ENCODE measurements around the gene SORBS1.

SORBS1 gene

DNA sequence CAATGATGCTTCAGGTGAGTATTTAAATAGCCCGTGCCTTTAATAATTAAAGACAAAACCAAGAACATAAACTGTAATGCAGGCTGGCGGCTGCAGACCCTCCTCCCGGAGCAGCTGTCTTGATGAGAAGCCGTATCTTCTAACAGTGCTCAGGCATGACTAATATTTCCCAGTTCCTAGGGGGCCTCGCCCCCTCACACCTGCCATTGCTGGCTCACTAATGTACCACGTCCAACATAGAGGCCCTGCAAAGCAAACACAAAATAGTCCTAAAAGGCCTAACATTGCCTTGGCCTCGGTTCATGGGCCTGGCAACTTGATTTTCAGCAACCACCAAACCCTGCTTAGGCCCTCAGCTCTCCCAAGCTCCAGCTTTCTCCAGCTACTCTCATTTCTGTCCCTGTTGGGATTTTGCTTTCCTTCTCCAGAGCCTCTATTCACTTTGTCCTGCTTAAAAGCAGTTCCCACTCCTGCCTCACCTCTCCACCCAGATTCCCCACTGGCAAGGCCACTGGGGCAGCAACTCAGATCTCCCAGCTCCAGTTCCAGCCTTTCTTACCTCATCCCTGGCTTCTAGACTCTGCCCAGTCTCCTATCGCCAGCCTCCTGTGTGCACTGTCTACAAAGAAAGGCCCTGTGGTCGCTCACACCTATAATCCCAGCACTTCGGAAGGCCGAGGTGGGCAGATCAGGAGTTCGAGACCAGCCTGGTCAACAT, 16.2 kb downstream of the SORBS1 start:
- CTCF ChIA-PET, result interaction anchor here (0.8 to 1.4 kb wide), 2 partner anchors 9 to 16 kb away, joined by 3 read pairs; no protein-coding TSS in a partner anchor
- no peak for DNase-seq (ENCODE audit: extremely low spot score)
- TF ChIP-seq, protein P1, sequence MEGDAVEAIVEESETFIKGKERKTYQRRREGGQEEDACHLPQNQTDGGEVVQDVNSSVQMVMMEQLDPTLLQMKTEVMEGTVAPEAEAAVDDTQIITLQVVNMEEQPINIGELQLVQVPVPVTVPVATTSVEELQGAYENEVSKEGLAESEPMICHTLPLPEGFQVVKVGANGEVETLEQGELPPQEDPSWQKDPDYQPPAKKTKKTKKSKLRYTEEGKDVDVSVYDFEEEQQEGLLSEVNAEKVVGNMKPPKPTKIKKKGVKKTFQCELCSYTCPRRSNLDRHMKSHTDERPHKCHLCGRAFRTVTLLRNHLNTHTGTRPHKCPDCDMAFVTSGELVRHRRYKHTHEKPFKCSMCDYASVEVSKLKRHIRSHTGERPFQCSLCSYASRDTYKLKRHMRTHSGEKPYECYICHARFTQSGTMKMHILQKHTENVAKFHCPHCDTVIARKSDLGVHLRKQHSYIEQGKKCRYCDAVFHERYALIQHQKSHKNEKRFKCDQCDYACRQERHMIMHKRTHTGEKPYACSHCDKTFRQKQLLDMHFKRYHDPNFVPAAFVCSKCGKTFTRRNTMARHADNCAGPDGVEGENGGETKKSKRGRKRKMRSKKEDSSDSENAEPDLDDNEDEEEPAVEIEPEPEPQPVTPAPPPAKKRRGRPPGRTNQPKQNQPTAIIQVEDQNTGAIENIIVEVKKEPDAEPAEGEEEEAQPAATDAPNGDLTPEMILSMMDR (IDR thresholded peaks at IDR 0.05; ENCODE audit: control extremely low read depth, extremely low read depth, low read depth, missing control alignments), result no peak
- POLR2A ChIA-PET, result no interaction called here

DNA sequence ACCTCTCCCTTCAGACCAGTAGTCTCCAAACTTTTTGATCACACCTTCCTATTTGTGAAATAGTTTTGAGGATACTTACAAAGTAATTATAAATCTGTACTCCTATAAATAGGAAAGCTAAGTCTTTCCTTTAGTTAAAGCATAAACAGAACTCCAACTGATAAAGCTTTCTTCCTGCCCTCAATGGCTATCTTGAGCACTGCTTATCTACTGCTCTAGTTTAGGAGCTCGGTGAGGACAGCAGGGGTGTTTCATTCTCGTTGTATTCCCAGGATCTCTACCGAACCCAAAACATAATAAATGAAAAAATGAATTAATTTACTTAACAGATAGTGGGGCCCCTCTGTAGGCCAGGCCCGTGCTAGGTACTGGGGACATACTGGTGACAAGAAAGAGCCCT, 17.7 kb downstream of the SORBS1 start:
- DNase-seq (ENCODE audit: extremely low spot score), result no peak
- POLR2A ChIA-PET, result no interaction called here
- CTCF ChIA-PET, result interaction anchor here (1.1 kb wide), 1 partner anchor 17 kb away, joined by 3 read pairs; the partner anchor contains the start of gene SORBS1
- TF ChIP-seq, protein P1 (IDR thresholded peaks at IDR 0.05; ENCODE audit: control extremely low read depth, extremely low read depth, low read depth, missing control alignments), result no peak

DNA sequence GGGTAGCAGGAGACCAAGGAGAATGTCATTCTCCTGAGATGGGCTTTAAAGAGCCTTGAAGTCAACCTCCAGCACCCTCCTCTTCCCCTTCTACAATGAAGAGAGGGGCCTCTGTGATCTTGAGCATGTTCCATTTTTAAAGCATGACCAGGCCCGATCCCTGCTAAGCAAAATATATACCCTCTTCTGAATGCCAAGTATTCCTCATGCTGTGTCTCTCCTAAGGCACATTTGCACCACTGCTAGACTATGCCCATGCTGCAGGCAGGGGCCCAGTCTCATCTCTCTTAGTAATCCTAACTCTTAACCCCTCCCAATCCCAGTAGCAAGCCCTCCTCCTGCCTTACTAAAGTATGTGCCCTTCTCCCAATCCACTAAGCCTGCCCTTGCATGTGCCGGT, 18.4 kb downstream of the SORBS1 start:
- TF ChIP-seq, protein P1 (IDR thresholded peaks at IDR 0.05; ENCODE audit: control extremely low read depth, extremely low read depth, low read depth, missing control alignments), result no peak
- CTCF ChIA-PET, result interaction anchor here (1.1 kb wide), 1 partner anchor 18 kb away, joined by 3 read pairs; the partner anchor contains the start of gene SORBS1
- DNase-seq (ENCODE audit: extremely low spot score), result no peak
- POLR2A ChIA-PET, result no interaction called here

DNA sequence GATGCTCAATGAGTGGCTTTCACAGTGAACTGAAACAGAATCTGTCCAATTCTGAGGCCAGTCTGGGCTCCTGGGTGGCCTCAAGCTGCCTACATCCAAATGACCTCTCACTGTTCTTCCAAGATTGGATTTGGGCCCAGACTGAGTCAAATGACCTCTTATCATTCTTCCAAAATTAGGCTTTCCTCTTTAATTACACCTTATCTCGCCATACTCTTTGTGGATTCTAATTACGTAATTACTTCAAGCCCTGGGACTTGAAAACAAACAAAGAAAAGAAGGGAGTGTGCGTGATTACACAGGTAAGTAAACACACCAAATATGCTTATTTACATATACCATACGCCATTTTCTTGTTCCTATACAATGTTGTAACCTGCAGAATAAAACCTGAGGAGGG, 18.8 kb downstream of the SORBS1 start:
- POLR2A ChIA-PET, result no interaction called here
- DNase-seq (ENCODE audit: extremely low spot score), result no peak
- CTCF ChIA-PET, result no interaction called here
- TF ChIP-seq, protein P1 (IDR thresholded peaks at IDR 0.05; ENCODE audit: control extremely low read depth, extremely low read depth, low read depth, missing control alignments), result no peak

DNA sequence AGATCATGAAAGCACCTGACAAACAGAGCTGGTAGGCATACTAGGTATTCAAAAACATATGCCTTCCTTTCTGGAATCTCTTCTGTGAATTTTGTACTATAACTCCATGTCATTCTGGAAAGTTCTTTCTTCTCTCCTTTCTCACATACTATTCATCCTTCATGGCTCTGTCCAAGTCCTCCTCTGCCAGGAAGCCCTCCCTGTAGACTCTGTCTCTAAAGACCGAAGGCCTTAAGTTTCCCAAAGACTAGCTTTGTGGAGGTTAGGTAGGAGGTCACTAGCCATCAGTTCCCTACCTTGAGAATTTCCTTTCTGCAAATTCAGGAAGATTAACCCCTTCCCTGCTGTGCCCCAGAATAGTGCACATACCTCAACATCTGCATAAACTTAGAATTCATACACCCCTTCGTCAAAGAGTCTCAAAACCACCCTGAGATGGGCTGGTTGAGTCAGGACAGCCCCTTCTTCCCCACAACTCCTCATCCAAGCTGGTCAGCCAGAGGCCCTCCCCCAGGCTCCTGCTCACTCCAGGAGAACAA, 20.6 kb downstream of the SORBS1 start:
- CTCF ChIA-PET, result interaction anchor here (2.0 kb wide), 1 partner anchor 12 kb away, joined by 5 read pairs; no protein-coding TSS in a partner anchor
- TF ChIP-seq, protein P1 (IDR thresholded peaks at IDR 0.05; ENCODE audit: control extremely low read depth, extremely low read depth, low read depth, missing control alignments), result no peak
- POLR2A ChIA-PET, result no interaction called here
- DNase-seq (ENCODE audit: extremely low spot score), result no peak

DNA sequence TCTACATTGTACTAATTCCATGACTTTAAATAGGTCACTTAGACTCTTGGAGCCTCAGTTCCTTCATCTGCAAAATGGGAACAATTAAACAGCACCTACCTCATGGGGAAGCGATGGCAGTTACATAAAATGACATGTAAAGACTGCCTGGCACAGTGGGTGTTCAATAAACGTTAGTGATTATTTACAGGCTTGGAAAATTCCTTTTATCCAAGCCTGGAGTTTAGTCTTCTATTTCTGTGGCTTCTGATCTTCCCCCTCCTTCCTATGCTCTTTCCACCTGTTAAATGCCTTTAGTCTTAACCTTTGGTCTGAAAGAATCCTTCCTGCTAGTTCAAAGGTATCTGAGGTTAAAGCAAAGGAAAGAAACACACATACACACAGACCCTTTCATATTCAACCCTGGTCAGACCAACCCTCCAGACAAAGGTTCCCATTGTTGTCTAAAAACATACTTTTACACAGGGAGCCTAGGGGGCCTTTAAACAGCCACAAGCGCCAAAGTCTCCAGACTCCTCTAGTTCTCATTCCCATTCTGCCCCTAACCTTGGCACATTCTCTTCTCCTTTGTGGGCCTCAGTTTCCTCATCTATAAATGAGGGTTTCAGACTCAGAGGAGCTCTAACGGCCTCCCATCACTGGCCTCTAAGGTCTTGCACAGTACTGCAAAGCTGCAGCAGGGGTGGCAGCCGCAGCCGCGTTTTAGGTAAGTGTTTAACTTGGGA, 21.4 kb downstream of the SORBS1 start:
- CTCF ChIA-PET, result interaction anchor here (2.0 kb wide), 1 partner anchor 11 kb away, joined by 5 read pairs; no protein-coding TSS in a partner anchor

More for the DNA sequence above, 21.4 kb downstream of the SORBS1 start:
- DNase-seq (ENCODE audit: extremely low spot score), result no peak
- TF ChIP-seq, protein P1 (IDR thresholded peaks at IDR 0.05; ENCODE audit: control extremely low read depth, extremely low read depth, low read depth, missing control alignments), result no peak
- POLR2A ChIA-PET, result no interaction called here
